Stimulated activated CD4-positive, alpha-beta T cell treated with anti-CD3 and anti-CD28 coated beads, TNF-alpha, amount 100 ng/mL, for 1 hour (primary cell): ENCODE data around the gene TMEM258.
A peak's percentile ranks its signal among the peaks of the same experiment; 100 is the strongest.

Experiments used
- DNase-seq, 3 donors: peaks; one replicate each; pipeline ENCODE4 v3.0.0-alpha.2; 2020; ENCODE audit warnings: low read depth in 3 of 3, low spot score in 1 of 3

TMEM258 gene

DNA sequence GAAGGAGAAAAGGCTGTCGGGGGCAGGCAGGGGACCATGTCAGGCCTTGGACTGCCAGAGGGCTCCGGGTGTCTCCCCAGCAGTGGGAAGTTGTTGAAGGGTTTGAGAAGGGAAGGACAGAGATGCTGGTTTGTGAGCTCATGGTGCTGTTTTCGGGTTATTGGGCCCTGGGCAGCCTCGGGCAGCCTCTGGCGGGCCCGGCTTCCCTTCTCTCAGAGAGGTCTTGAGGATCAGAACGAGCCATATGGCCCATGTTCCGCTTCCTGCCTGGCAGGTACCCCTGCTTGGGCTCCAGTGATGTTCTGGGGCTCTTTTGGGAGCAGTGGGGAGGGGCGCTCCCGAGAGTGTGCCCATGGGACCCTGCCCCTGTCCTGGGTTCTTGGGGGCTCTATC, 30.2 kb downstream of the TMEM258 start:
- DNase-seq: no peak

DNA sequence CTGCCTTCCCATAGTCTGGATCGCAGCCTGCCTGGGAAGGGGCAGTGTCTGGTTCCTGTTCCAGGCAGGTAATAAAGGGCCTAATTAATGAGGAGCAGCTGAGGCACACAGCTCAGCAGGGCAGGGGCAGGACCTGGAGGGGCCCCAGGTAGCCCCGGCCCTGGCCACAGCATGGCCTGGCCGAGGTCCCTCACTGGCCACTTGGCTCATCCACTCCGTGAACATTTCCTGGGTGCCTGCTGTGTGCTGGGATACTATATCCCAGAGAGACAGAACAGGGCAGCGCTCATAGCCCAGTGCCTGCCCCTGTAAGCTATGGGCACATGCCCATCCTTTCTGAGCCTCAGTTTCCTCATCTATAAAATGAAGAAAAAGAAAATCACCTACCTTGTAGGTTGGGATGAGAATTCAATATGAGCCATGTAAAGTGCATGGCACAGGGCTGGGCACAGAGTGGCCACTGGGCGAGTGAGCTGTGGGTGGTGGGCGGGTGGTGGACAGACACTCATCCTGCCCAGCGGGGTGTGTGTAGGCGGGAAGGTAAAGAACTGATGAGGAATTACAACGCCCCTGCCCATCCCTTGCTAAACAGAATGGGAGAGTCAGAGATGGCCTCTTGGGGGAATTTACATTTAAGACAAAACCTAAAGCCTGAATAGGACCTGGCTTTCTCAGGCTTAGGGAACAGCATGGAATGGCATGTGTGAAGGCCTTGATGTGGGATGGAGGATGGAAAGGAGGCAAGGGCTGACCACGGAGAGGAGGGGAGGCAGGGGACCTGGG, 30.8 kb downstream of the TMEM258 start:
- DNase-seq: no peak

- no peak for DNase-seq
Observed at GRCh38 chr11:61760946-61761345, 31.5 kb downstream of the TMEM258 start.

DNA sequence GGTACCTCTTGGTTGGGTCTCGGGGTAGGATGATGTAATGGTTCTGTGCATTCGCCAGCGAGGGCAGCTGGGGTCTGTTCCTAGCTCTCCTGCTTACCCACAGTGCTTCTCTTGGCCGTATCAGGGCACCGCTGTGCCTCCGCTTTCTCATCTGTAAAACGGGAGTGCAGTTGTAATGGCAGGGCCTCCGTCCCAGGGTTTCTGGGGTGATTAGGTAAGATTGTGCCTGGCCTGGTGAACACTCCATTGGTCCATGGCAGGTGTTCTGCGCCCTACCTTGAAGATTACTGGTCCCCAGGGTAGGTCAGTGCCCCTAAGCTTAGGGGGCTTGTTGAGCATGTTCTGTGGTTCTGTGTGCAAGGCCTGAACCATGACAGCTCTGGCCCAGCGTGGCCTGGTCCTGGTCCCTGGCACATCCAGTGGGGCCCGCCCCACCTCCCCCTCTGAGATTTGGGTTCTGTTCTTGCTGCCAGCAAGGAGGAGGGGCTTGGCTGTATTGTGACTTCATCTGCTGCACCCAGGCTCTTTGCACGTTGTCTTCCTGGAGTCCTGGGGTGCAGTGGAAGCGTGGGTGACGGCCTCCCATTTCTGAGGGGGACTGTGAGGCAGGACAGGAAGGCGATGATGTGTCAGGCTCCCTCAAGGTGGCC, 35.1 kb downstream of the TMEM258 start:
- no peak for DNase-seq

- DNase-seq: peak in 1 of 3 donors; percentile 14
Observed at GRCh38 chr11:61756452-61757212, 35.8 kb downstream of the TMEM258 start.

DNA sequence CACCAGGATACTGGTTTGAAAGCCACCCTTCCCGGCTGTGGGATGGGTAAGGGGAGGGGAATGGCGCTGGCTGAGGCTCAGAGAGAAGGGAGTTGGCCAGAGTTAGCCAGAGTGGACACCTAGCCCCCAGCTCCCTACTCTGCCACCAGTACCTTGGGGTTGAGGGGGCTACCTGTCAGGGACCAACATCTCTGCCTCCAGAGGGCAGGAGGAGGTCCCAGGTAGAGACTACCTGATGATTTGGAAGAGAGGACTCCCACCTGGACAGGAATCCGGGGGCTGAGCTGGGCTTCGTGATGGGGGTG, 36.3 kb downstream of the TMEM258 start:
- no peak for DNase-seq

- no peak for DNase-seq
Observed at GRCh38 chr11:61754534-61755482, 37.6 kb downstream of the TMEM258 start.

- no peak for DNase-seq
Observed at GRCh38 chr11:61753672-61754071, 38.7 kb downstream of the TMEM258 start.

- DNase-seq: no peak
Observed at GRCh38 chr11:61752925-61753521, 39.4 kb downstream of the TMEM258 start.

DNA sequence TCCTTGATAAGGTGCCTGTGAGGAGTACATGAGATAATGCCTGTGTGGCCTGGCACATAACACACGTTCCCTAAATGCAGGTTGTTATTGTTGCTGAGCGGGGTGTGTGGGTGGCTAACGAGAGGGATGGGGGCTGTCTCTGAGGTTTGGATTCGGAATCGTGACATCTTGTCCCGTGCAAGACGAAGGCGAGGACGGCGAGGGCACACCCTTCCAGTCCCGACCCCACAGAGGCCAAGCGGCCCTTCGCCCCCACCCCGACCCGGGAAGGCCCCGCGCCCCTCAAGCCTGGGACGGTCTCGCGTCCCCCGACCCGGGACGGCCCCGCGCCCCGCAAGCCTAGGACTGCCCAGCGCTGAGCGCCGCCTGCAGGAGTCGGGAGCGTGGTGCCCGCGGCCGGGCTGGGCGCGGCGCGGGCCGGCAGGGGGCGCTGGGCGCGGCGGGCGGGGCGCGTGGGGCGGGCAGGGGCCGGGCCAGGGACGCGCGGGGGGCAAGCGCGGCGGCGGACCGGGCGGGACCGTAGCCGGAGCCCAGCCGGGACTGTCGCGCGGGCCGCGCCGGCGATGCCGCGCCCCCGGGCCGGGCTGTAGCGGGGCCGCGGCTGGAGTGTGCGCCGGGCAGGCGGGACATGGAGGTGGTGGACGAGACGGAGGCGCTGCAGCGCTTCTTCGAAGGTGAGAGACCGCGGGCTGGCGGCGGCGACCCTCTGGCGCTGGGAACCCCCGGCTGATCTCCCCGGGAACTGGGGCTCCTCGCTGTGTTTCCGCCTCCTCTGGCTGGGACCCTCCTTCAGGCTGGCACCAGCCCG, 40.1 kb downstream of the TMEM258 start, which contains the start of gene MYRF:
MYRF (plus strand) TSS at position 520 of the 808 bp plus-strand sequence; CDS start at position 629, 109 bp downstream.
- DNase-seq: peak in 2 of 3 donors; percentile 29 to 54

- DNase-seq: no peak
Observed at GRCh38 chr11:61751384-61751783, 41.0 kb downstream of the TMEM258 start.

DNA sequence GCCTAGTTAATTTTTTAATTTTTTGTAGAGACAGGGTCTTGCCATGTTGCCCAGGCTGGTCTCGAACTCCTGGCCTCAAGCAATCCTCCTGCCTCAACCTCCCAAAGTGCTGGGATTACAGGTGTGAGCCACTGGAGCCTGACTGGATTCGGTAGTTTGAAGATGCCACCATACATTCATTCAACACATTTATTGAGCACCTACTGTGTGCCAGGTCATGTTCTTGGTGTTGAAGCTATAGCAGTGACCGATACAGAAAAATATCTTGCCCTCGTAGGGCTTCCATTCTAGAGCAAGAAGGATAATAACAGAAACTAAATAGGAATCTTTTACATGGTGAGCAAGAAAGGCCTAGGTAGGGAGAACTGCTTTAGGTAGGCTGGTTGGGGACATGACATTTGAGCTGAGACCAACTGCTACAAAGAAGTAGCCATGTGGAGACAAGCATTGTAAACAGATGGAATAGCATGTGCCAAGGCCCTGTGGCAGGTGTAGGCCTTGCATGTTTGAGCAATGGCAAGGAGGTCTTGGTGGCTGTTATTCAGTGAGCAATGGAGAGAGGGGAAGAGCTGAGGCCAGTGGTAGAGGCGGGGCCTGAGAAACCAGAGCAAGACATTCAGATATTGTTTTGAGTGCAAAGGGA, 41.6 kb downstream of the TMEM258 start:
- no peak for DNase-seq

- no peak for DNase-seq
Observed at GRCh38 chr11:61749591-61750217, 42.7 kb downstream of the TMEM258 start.

DNA sequence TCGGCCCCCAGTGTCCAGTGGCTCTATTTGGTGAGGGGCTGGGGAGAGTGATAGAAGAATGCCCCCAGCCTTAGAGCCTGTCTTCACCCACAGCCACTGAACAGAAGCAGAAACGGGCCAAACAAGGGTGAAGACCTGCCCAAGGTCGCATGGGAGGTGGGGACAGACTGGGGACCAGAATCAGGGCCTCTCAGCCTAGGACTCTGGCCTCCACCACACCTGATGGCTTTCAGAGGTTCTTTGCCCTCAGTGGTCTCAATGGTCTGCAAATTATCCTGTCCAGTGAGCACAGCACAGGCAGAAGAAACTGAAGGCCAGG, 44.5 kb downstream of the TMEM258 start:
- no peak for DNase-seq

GRCh38 chr11:61747192-61747966, 45.0 kb downstream of the TMEM258 start:
- no peak for DNase-seq

DNA sequence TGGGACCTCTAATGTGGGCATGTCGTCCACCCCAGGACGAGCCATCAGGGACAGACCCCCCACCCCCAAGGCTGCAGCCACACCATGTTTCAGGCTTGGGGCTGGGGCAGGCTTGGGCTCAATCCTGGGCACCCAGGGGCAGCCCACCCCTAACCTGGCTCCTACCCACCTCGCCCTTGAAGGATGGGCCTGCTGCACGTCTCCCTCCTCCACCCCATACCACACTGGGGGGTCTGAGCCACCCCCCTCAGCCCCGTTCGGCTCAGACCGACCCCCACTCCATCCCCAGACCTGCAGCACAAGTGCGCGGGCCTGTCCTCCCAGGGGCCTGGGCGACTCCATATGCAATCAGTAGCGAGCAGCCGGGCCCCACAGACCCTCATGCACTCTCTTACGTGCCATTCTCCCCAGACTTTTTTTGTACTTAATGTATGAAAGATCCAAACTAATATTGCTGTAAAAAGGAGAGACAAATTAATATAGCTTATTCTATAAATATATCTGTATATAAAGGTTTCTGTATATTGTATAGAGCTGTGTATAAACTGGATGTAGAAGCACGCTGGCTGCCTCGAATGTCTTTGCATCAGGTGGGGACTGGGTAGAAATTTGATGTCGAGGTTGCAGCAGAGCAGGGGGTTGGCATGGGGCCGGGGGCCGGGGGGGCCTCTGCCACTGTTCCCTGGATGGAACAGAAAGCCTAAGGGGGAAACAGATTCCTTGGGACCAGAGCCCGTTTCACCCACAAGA, 45.8 kb downstream of the TMEM258 start:
- DNase-seq: no peak

GRCh38 chr11:61745781-61746441, 46.5 kb downstream of the TMEM258 start:
- no peak for DNase-seq
